Measurements from ENCODE around the gene CLEC16A. TPM values are rescaled to one million over a fixed set of nuclear protein-coding genes. Genes with fewer than 3 reads are reported as not detected.
A peak's percentile ranks its signal among the peaks of the same experiment; 100 is the strongest.
"Not testable (repeated sequence)": the region's sequence is repeated elsewhere in the genome, so short reads cannot be mapped to it uniquely, and the experiment has no call there.

Gene CLEC16A
- total RNA-seq, 1 donor: 35.5 TPM

- DNase-seq (ENCODE audit: low read depth in 2 of 3, low spot score in 2 of 3): no peak
These were observed 260.8 kb downstream of the CLEC16A start for GRCh38 chr16:11205065-11205699.

- DNase-seq (ENCODE audit: low read depth in 2 of 3, low spot score in 2 of 3): no peak
These were observed 261.6 kb downstream of the CLEC16A start for GRCh38 chr16:11205754-11206581.

GRCh38 chr16:11207646-11208045 is 263.3 kb downstream of the CLEC16A start:
- peak in 1 of 3 donors; percentile 46 for DNase-seq (ENCODE audit: low read depth in 2 of 3, low spot score in 2 of 3)

GRCh38 chr16:11208916-11209665 is 264.7 kb downstream of the CLEC16A start:
- peak in 1 of 3 donors; percentile 24 for DNase-seq (ENCODE audit: low read depth in 2 of 3, low spot score in 2 of 3)

GRCh38 chr16:11210260-11210659 is 265.9 kb downstream of the CLEC16A start:
- DNase-seq (ENCODE audit: low read depth in 2 of 3, low spot score in 2 of 3): no peak

GRCh38 chr16:11211061-11211976 is 267.0 kb downstream of the CLEC16A start:
- DNase-seq (ENCODE audit: low read depth in 2 of 3, low spot score in 2 of 3): no peak

- DNase-seq (ENCODE audit: low read depth in 2 of 3, low spot score in 2 of 3): no peak
These were observed 267.8 kb downstream of the CLEC16A start for GRCh38 chr16:11211977-11212797.

GRCh38 chr16:11212798-11213196 is 268.4 kb downstream of the CLEC16A start:
- no peak for DNase-seq (ENCODE audit: low read depth in 2 of 3, low spot score in 2 of 3)

GRCh38 chr16:11213373-11213772 is 269.0 kb downstream of the CLEC16A start:
- no peak for DNase-seq (ENCODE audit: low read depth in 2 of 3, low spot score in 2 of 3)

GRCh38 chr16:11213799-11214198 is 269.4 kb downstream of the CLEC16A start:
- no peak for DNase-seq (ENCODE audit: low read depth in 2 of 3, low spot score in 2 of 3)

- no peak for DNase-seq (ENCODE audit: low read depth in 2 of 3, low spot score in 2 of 3)
These were observed 271.7 kb downstream of the CLEC16A start for GRCh38 chr16:11215935-11216556.

- no peak for DNase-seq (ENCODE audit: low read depth in 2 of 3, low spot score in 2 of 3)
These were observed 273.6 kb downstream of the CLEC16A start for GRCh38 chr16:11217651-11218603.

- DNase-seq (ENCODE audit: low read depth in 2 of 3, low spot score in 2 of 3): no peak
These were observed 274.2 kb downstream of the CLEC16A start for GRCh38 chr16:11218604-11218962.

GRCh38 chr16:11219178-11219577 is 274.8 kb downstream of the CLEC16A start:
- no peak for DNase-seq (ENCODE audit: low read depth in 2 of 3, low spot score in 2 of 3)

GRCh38 chr16:11220507-11220906 is 276.1 kb downstream of the CLEC16A start:
- DNase-seq (ENCODE audit: low read depth in 2 of 3, low spot score in 2 of 3): not testable (repeated sequence)

- peak; percentile 36 to 80 (median 77) for DNase-seq (ENCODE audit: low read depth in 2 of 3, low spot score in 2 of 3)
These were observed 279.9 kb downstream of the CLEC16A start for GRCh38 chr16:11224096-11224893.

Measured in hematopoietic multipotent progenitor cell (in vitro differentiated cells).